ENCODE results near the gene KIF2C.
"Not testable (repeated sequence)": the region's sequence is repeated elsewhere in the genome, so short reads cannot be mapped to it uniquely, and the experiment has no call there.

KIF2C gene

GRCh38 chr1:44723496-44724295 lies 15.9 kb upstream of the KIF2C start:
- Mint-ChIP-seq H3K9me3 (no peaks in the 10 kb centered on the region), H3K36me3 (peaks cover 14% of the 10 kb centered on the region), H3K27me3 (peaks cover 9% of the 10 kb centered on the region), H3K4me3 (peak overlapping the region; percentile 68), H3K4me1 (peaks cover 76% of the 10 kb centered on the region), H3K27ac (peak overlapping the region; percentile 92)
- DNase-seq, result peak; percentile 47
- CTCF ChIA-PET, result interaction anchor here (0.9 kb wide), 1 partner anchor 9 kb away, joined by 4 read pairs; no protein-coding TSS in a partner anchor

- peak overlapping the region; percentile 77 for H3K4me3 Mint-ChIP-seq
- peaks cover 14% of the 10 kb centered on the region for H3K36me3 Mint-ChIP-seq
- peaks cover 74% of the 10 kb centered on the region for H3K4me1 Mint-ChIP-seq
- H3K27me3 Mint-ChIP-seq, result peaks cover 4% of the 10 kb centered on the region
- CTCF ChIA-PET, result interaction anchor here (0.8 to 1.1 kb wide), 3 partner anchors 10 to 50 kb away, joined by 3 to 4 read pairs (median 3); no protein-coding TSS in a partner anchor
- H3K9me3 Mint-ChIP-seq, result no peaks in the 10 kb centered on the region
- no peak for DNase-seq
- peak overlapping the region; percentile 88 for H3K27ac Mint-ChIP-seq
These were observed 15.2 kb upstream of the KIF2C start for GRCh38 chr1:44724296-44724954.

- H3K4me3 Mint-ChIP-seq, result peak overlapping the region; percentile 77
- peaks cover 14% of the 10 kb centered on the region for H3K36me3 Mint-ChIP-seq
- peaks cover 4% of the 10 kb centered on the region for H3K27me3 Mint-ChIP-seq
- H3K27ac Mint-ChIP-seq, result peak overlapping the region; percentile 88
- CTCF ChIA-PET, result interaction anchor here (0.8 to 1.1 kb wide), 3 partner anchors 10 to 50 kb away, joined by 3 to 4 read pairs (median 3); no protein-coding TSS in a partner anchor
- DNase-seq, result no peak
- no peaks in the 10 kb centered on the region for H3K9me3 Mint-ChIP-seq
- peaks cover 70% of the 10 kb centered on the region for H3K4me1 Mint-ChIP-seq
These were observed 14.5 kb upstream of the KIF2C start for GRCh38 chr1:44724955-44725698.

DNA sequence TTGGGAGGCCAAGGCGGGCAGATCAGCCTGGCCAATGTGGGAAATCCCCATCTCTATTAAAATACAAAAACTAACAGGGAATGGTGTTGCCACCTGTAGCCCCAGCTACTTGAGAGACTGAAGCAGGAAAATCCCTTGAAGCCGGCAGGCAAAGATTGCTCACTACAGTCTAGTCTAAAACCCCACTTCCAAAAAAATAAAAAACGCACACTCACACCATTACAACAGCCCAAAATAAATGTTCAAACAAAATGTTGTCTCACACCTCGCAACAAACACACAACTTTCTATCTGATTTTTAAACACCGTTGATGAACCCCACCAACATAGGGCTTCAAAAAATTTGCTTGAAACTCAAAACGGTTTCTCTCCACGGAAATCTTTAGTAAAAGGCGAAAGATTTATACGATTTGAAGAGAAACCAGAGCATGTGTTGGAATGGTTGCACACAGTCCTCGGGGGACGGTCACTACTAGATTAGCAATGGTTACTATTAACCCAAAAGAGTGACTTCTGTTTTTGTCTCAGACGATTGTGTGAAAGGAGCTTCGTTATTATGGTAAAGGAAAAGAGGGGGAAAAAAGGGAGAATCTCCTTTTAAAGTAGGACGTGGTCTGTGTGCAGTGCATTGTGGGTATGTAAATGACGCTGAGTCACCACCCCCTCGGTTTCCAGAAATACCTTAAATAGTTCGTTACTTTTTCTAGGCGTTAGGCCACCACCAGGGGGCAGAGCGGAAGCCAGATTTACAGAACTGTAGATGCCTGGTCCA lies 8.7 kb upstream of the KIF2C start, which contains the start of gene RNU5D-1:
Gene RNU5D-1, minus strand, starts transcription at position 430 of the 772 bp plus-strand sequence.
- CTCF ChIA-PET, result interaction anchor here (0.7 to 3.7 kb wide), 17 partner anchors 9 to 763 kb away, joined by 3 to 21 read pairs (median 3); partner anchors contain the start of genes ARMH1, BTBD19, PLK3 and TMEM53
- H3K36me3 Mint-ChIP-seq, result peaks cover 1% of the 10 kb centered on the region
- peak within 1 kb of the TSS; percentile 54 for H3K4me3 Mint-ChIP-seq
- no peaks in the 10 kb centered on the region for H3K27me3 Mint-ChIP-seq
- peaks cover 48% of the 10 kb centered on the region for H3K4me1 Mint-ChIP-seq
- H3K9me3 Mint-ChIP-seq, result no peaks in the 10 kb centered on the region
- peak; percentile 97 for DNase-seq
- peak within 1 kb of the TSS; percentile 99 for H3K27ac Mint-ChIP-seq

DNA sequence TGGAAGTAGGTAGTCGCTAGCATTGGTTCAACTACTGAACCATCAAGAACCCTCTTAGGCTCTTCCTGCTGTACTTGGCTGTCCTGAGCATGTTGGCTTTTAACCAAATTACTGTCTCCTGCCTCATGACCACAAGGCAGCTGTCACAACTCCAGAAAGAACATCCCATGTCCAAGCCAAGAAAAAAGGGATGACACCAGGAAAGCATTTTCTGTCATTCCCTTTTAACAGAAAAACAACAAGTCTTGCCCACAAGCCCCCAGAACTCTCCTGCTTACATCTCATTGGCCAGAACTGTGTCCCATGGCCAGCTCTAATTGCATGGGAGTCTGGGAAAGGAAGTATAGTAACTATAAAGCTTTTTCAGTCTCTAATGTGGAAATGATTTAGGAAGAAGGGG lies 6.3 kb upstream of the KIF2C start:
- no peaks in the 10 kb centered on the region for H3K9me3 Mint-ChIP-seq
- CTCF ChIA-PET, result interaction anchor here (1.2 to 3.7 kb wide), 2 partner anchors 12 to 52 kb away, joined by 5 to 13 read pairs; no protein-coding TSS in a partner anchor
- H3K27me3 Mint-ChIP-seq, result no peaks in the 10 kb centered on the region
- no peaks in the 10 kb centered on the region for H3K36me3 Mint-ChIP-seq
- H3K27ac Mint-ChIP-seq, result no peak overlapping the region
- H3K4me1 Mint-ChIP-seq, result peaks cover 36% of the 10 kb centered on the region
- no peak for DNase-seq
- no peak overlapping the region for H3K4me3 Mint-ChIP-seq

DNA sequence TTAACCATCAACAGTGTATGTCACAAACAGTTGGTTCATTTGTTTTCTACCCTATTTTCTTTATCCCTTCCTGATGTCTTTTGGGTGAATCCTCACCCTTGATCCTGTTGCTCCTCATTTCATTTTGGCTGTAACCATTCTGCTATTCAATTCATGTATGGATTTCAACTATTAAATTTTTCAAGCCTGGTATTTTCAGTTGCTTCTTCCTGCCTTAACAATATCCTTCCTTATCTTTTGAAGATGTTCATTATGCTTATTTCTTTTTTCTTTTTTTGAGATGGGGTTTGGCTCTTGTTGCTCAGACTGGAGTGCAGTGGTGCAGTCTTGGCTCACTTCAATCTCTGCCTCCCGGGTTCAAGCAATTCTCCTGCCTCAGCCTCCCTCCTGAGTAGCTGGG lies 5.9 kb upstream of the KIF2C start:
- H3K36me3 Mint-ChIP-seq, result no peaks in the 10 kb centered on the region
- peaks cover 37% of the 10 kb centered on the region for H3K4me1 Mint-ChIP-seq
- H3K27ac Mint-ChIP-seq, result no peak overlapping the region
- CTCF ChIA-PET, result interaction anchor here (1.2 kb wide), 1 partner anchor 12 kb away, joined by 5 read pairs; no protein-coding TSS in a partner anchor
- H3K27me3 Mint-ChIP-seq, result no peaks in the 10 kb centered on the region
- no peak for DNase-seq
- H3K9me3 Mint-ChIP-seq, result no peaks in the 10 kb centered on the region
- H3K4me3 Mint-ChIP-seq, result no peak overlapping the region

DNA sequence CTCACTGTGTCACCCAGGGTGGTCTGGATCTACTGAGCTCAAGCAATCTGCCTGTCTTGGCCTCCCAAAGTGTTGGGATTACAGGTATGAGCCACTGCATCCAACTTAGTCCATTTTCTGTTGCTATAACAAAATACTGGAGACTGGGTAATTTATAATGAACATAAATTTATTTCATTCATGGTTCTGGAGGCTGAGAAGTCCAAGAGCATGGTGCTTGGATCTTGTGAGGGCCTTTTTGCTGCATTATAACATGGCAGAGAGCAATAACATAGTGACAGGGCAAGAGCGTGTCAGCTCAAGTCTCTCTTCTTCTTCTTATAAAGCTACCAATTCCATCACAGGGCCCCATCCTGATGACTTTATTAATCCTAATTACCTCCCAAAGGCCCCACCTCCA lies 3.6 kb upstream of the KIF2C start:
- Mint-ChIP-seq H3K27ac (no peak overlapping the region), H3K9me3 (no peaks in the 10 kb centered on the region), H3K27me3 (no peaks in the 10 kb centered on the region), H3K36me3 (peaks cover 8% of the 10 kb centered on the region), H3K4me1 (peaks cover 36% of the 10 kb centered on the region), H3K4me3 (no peak overlapping the region)
- DNase-seq, result no peak
- CTCF ChIA-PET, result interaction anchor here (0.6 kb wide), 1 partner anchor 567 kb away, joined by 3 read pairs; no protein-coding TSS in a partner anchor

DNA sequence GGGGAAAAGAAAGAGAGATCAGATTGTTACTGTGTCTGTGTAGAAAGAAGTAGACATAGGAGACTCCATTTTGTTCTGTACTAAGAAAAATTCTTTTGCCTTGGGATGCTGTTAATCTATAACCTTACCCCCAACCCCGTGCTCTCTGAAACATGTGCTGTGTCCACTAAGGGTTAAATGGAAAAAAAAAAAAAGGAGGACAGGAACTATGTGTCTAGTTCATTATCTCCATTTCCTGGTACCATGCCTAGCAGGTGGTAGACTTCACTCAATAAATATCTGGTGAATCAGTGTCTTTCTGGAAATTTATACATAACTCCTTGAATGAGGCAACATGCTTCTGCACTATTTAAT lies 707 bp upstream of the KIF2C start:
- peak overlapping the region; percentile 89 for H3K4me3 Mint-ChIP-seq
- CTCF ChIA-PET, DNase-seq, H3K27me3 Mint-ChIP-seq, H3K9me3 Mint-ChIP-seq: not testable (repeated sequence)
- H3K27ac Mint-ChIP-seq, result peak overlapping the region; percentile 90
- peaks cover 40% of the 10 kb centered on the region for H3K4me1 Mint-ChIP-seq
- peaks cover 20% of the 10 kb centered on the region for H3K36me3 Mint-ChIP-seq

GRCh38 chr1:44740179-44740617 lies 561 bp downstream of the KIF2C start:
- CTCF ChIA-PET, result interaction anchor here (0.6 to 2.4 kb wide), 4 partner anchors 10 to 57 kb away, joined by 3 to 8 read pairs (median 4); no protein-coding TSS in a partner anchor
- no peak for DNase-seq
- Mint-ChIP-seq H3K27ac (peak overlapping the region; percentile 90), H3K4me1 (peaks cover 48% of the 10 kb centered on the region), H3K36me3 (peaks cover 26% of the 10 kb centered on the region), H3K27me3 (no peaks in the 10 kb centered on the region), H3K4me3 (peak overlapping the region; percentile 89), H3K9me3 (no peaks in the 10 kb centered on the region)

GRCh38 chr1:44743211-44743610 lies 3.6 kb downstream of the KIF2C start:
- CTCF ChIA-PET, result interaction anchor here (1.2 to 2.2 kb wide), 3 partner anchors 11 to 42 kb away, joined by 3 to 7 read pairs (median 3); no protein-coding TSS in a partner anchor
- DNase-seq, result no peak
- Mint-ChIP-seq H3K9me3 (no peaks in the 10 kb centered on the region), H3K4me1 (peaks cover 62% of the 10 kb centered on the region), H3K27ac (no peak overlapping the region), H3K36me3 (peaks cover 46% of the 10 kb centered on the region), H3K4me3 (no peak overlapping the region), H3K27me3 (no peaks in the 10 kb centered on the region)

DNA sequence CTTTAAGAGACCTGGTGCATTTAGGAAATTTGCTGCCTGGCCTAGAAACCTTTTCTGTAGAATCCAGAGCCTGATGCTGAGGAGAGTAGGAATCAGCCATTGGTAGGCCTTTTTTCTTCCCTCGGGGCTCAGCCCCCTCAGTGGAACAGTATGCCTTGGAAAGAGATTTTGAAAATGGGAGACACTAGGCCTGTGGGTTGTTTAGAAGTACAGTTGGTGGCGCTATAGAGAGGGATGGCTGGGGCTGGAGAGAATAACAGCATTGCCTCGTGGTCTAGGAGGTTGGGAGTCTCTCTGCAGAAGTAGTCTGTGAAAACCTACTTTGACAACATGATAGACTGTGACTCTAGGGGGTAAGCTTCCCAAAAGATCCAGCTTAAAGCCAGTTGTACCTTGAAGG lies 8.2 kb downstream of the KIF2C start:
- no peaks in the 10 kb centered on the region for H3K27me3 Mint-ChIP-seq
- H3K4me3 Mint-ChIP-seq, result no peak overlapping the region
- peaks cover 51% of the 10 kb centered on the region for H3K36me3 Mint-ChIP-seq
- DNase-seq, result no peak
- H3K27ac Mint-ChIP-seq, result peak overlapping the region; percentile 24
- CTCF ChIA-PET, result interaction anchor here (1.8 kb wide), 1 partner anchor 18 kb away, joined by 6 read pairs; no protein-coding TSS in a partner anchor
- H3K9me3 Mint-ChIP-seq, result no peaks in the 10 kb centered on the region
- peaks cover 37% of the 10 kb centered on the region for H3K4me1 Mint-ChIP-seq

DNA sequence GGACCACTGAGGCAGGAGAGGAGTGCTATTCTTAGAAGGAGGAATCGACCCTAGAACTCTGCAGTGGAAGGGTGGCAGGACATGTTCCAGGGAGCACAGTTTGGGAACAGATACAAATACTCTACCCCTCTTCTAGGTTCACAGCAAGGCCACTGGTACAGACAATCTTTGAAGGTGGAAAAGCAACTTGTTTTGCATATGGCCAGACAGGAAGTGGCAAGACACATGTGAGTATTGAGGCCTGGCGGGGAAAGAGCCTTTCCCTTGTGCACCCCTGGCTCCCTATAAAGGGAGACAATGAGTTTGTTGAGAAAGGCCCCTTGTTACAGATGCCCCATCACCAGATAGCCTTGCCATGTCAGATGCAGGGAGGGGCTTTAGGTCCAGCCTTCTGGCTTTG lies 17.8 kb downstream of the KIF2C start:
- Mint-ChIP-seq H3K27me3 (no peaks in the 10 kb centered on the region), H3K9me3 (no peaks in the 10 kb centered on the region), H3K4me1 (peaks cover 9% of the 10 kb centered on the region), H3K27ac (peak overlapping the region; percentile 64), H3K4me3 (no peak overlapping the region), H3K36me3 (peaks cover 72% of the 10 kb centered on the region)
- CTCF ChIA-PET, result no interaction called here
- DNase-seq, result no peak

DNA sequence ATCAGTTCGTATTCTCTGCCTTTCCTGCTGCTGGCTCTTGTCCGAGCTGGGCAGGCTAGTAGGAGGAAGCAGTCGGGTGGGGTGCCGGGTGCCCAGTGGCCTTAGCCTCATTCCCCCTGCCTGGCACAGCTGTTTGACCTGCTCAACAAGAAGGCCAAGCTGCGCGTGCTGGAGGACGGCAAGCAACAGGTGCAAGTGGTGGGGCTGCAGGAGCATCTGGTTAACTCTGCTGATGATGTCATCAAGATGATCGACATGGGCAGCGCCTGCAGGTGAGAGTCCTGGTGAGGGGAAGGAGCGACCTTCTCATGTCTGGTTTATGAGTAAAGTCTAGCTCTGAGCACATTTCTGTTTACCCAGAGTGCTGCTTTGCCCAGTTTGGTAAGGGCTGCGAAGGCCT lies 19.4 kb downstream of the KIF2C start:
- no peak for DNase-seq
- Mint-ChIP-seq H3K27me3 (no peaks in the 10 kb centered on the region), H3K4me1 (peaks cover 9% of the 10 kb centered on the region), H3K36me3 (peaks cover 71% of the 10 kb centered on the region), H3K9me3 (no peaks in the 10 kb centered on the region), H3K27ac (no peak overlapping the region), H3K4me3 (no peak overlapping the region)
- CTCF ChIA-PET, result interaction anchor here (0.9 to 1.5 kb wide), 3 partner anchors 11 to 28 kb away, joined by 3 to 4 read pairs (median 4); no protein-coding TSS in a partner anchor
